Neural progenitor cell (in vitro differentiated cells): Measurements from ENCODE around the gene ATG16L1. TPM values are rescaled to one million over a fixed set of nuclear protein-coding genes. Genes with fewer than 3 reads are reported as not detected.

Source experiments
- DNase-seq: peaks from one replicate; pipeline ENCODE4 v3.0.0-alpha.2; 2016; ENCODE audit warnings: low spot score
- H2AFZ ChIP-seq: fragments of 200-600 bp; sonication (generic); replicated peaks from 2 replicates; pipeline ENCODE4 v1.6.1; 2016; ENCODE audit warnings: antibody characterized with exemption
- H3F3A ChIP-seq: fragments of 200-600 bp; sonication (generic); 2 replicates; pipeline ENCODE4 v1.6.1; 2016; ENCODE audit warnings: antibody characterized with exemption, low read depth
- H3K27ac ChIP-seq: fragments of 200-600 bp; sonication (generic); 2 replicates; pipeline ENCODE4 v1.5.1; 2016; ENCODE audit warnings: mild to moderate bottlenecking
- H3K27me3 ChIP-seq: fragments of 200-600 bp; sonication (generic); 2 replicates; pipeline ENCODE4 v1.6.1; 2016; ENCODE audit warnings: mild to moderate bottlenecking, moderate library complexity
- H3K36me3 ChIP-seq: fragments of 200-600 bp; sonication (generic); 2 replicates; pipeline ENCODE4 v1.5.1; 2016
- H3K4me1 ChIP-seq: fragments of 200-600 bp; sonication (generic); 2 replicates; pipeline ENCODE4 v1.6.1; 2016; ENCODE audit warnings: mixed run types
- H3K4me2 ChIP-seq: fragments of 200-600 bp; sonication (generic); 2 replicates; pipeline ENCODE4 v1.6.1; 2016
- H3K4me3 ChIP-seq: fragments of 200-600 bp; sonication (generic); 2 replicates; pipeline ENCODE4 v1.5.1; 2016
- H3K79me2 ChIP-seq: fragments of 200-600 bp; sonication (generic); 2 replicates; pipeline ENCODE4 v1.6.1; 2016; ENCODE audit warnings: low read depth
- H3K9ac ChIP-seq: fragments of 200-600 bp; sonication (generic); 2 replicates; pipeline ENCODE4 v1.6.1; 2016
- H3K9me3 ChIP-seq: fragments of 200-600 bp; sonication (generic); 2 replicates; pipeline ENCODE4 v1.5.1; 2016; ENCODE audit warnings: low read depth
- H4K20me1 ChIP-seq: fragments of 200-600 bp; sonication (generic); 2 replicates; pipeline ENCODE4 v1.6.1; 2016; ENCODE audit warnings: low read depth
- H3K27ac Mint-ChIP-seq: 3 replicates; pipeline ENCODE4 v1.8.0; 2021; ENCODE audit warnings: mixed read lengths
- H3K27me3 Mint-ChIP-seq: 2 replicates; pipeline ENCODE4 v1.8.0; 2022; ENCODE audit warnings: low read depth, mild to moderate bottlenecking, inconsistent platforms, moderate library complexity, mixed read lengths; ENCODE audit not compliant: insufficient read depth
- H3K36me3 Mint-ChIP-seq: 3 replicates; pipeline ENCODE4 v1.8.0; 2021; ENCODE audit warnings: mixed read lengths
- H3K4me1 Mint-ChIP-seq: 3 replicates; pipeline ENCODE4 v1.8.0; 2021; ENCODE audit warnings: mixed read lengths
- H3K4me3 Mint-ChIP-seq: 3 replicates; pipeline ENCODE4 v1.8.0; 2021; ENCODE audit warnings: mild to moderate bottlenecking, moderate library complexity, mixed read lengths
- H3K9me3 Mint-ChIP-seq: 3 replicates; pipeline ENCODE4 v1.8.0; 2020; ENCODE audit warnings: mixed read lengths
- CTCF ChIP-seq: fragments of 200-600 bp; sonication (generic); IDR thresholded peaks from 2 replicates; pipeline ENCODE4 v1.5.1; 2017; ENCODE audit warnings: antibody characterized with exemption, mild to moderate bottlenecking
- EZH2 ChIP-seq: fragments of 200-600 bp; sonication (generic); IDR thresholded peaks from 2 replicates; pipeline ENCODE4 v1.6.1; 2017; ENCODE audit warnings: antibody characterized with exemption, mild to moderate bottlenecking, moderate library complexity
- EZH2phosphoT487 ChIP-seq: fragments of 200-600 bp; sonication (generic); IDR thresholded peaks from 2 replicates; pipeline ENCODE4 v1.6.1; 2017; ENCODE audit warnings: antibody characterized with exemption
- total RNA-seq: library from RNA; depleted of rRNA; stranded (reverse); fragments of >200 nt; gene quantifications from 2 replicates; pipeline ENCODE4 v1.2.3, GENCODE V29; 2015; ENCODE audit warnings: low replicate concordance

Gene ATG16L1
- total RNA-seq, 1 donor from 2014 or later: 25.3 TPM

GRCh38 chr2:233285921-233286320 lies 34.4 kb downstream of the ATG16L1 start:
- Mint-ChIP-seq H3K36me3 (peaks cover 42% of the 10 kb centered on the region), H3K4me1 (peaks cover 12% of the 10 kb centered on the region), H3K27me3 (no peaks in the 10 kb centered on the region), H3K27ac (peak overlapping the region; percentile 84), H3K4me3 (no peak overlapping the region), H3K9me3 (no peaks in the 10 kb centered on the region)
- no peak for DNase-seq
- Histone ChIP-seq H4K20me1 (peaks cover 22% of the 10 kb centered on the region), H3K4me3 (no peak overlapping the region), H3K9ac (no peak overlapping the region), H2AFZ (no peak overlapping the region), H3K4me2 (no peak overlapping the region), H3K4me1 (peaks cover 8% of the 10 kb centered on the region), H3K27ac (no peak overlapping the region), H3K9me3 (no peaks in the 10 kb centered on the region), H3K27me3 (no peaks in the 10 kb centered on the region), H3F3A (no peaks in the 10 kb centered on the region), H3K79me2 (no peaks in the 10 kb centered on the region), H3K36me3 (peaks cover 6% of the 10 kb centered on the region)
- no peak for TF ChIP-seq EZH2phosphoT487
- no peak for TF ChIP-seq EZH2

GRCh38 chr2:233287871-233288270 lies 36.4 kb downstream of the ATG16L1 start:
- no peak overlapping the region for H3K27ac Mint-ChIP-seq
- peaks cover 22% of the 10 kb centered on the region for H4K20me1 ChIP-seq
- H3K9ac ChIP-seq: no peak overlapping the region
- peaks cover 3% of the 10 kb centered on the region for H3K36me3 ChIP-seq
- H3K27me3 Mint-ChIP-seq: no peaks in the 10 kb centered on the region
- no peak overlapping the region for H3K4me2 ChIP-seq
- no peak for DNase-seq
- no peak overlapping the region for H3K4me3 Mint-ChIP-seq
- no peaks in the 10 kb centered on the region for H3F3A ChIP-seq
- TF ChIP-seq CTCF (no peak), EZH2 (no peak), EZH2phosphoT487 (no peak)
- no peaks in the 10 kb centered on the region for H3K9me3 ChIP-seq
- H3K27ac ChIP-seq: no peak overlapping the region
- H3K79me2 ChIP-seq: no peaks in the 10 kb centered on the region
- peaks cover 36% of the 10 kb centered on the region for H3K36me3 Mint-ChIP-seq
- no peak overlapping the region for H2AFZ ChIP-seq
- peaks cover 12% of the 10 kb centered on the region for H3K4me1 Mint-ChIP-seq
- H3K4me1 ChIP-seq: peaks cover 8% of the 10 kb centered on the region
- no peaks in the 10 kb centered on the region for H3K9me3 Mint-ChIP-seq
- no peak overlapping the region for H3K4me3 ChIP-seq
- H3K27me3 ChIP-seq: no peaks in the 10 kb centered on the region

GRCh38 chr2:233288663-233289062 lies 37.2 kb downstream of the ATG16L1 start:
- Histone ChIP-seq H3K36me3 (no peaks in the 10 kb centered on the region), H3K4me3 (no peak overlapping the region), H4K20me1 (peaks cover 22% of the 10 kb centered on the region), H3K27me3 (no peaks in the 10 kb centered on the region), H3K27ac (no peak overlapping the region), H3K4me1 (peaks cover 8% of the 10 kb centered on the region), H3K9me3 (no peaks in the 10 kb centered on the region), H3K9ac (no peak overlapping the region), H3K79me2 (no peaks in the 10 kb centered on the region), H3K4me2 (no peak overlapping the region), H2AFZ (no peak overlapping the region), H3F3A (no peaks in the 10 kb centered on the region)
- Mint-ChIP-seq H3K27ac (peak overlapping the region; percentile 86), H3K4me3 (peak overlapping the region; percentile 30), H3K27me3 (no peaks in the 10 kb centered on the region), H3K36me3 (peaks cover 38% of the 10 kb centered on the region), H3K4me1 (peaks cover 12% of the 10 kb centered on the region), H3K9me3 (no peaks in the 10 kb centered on the region)
- TF ChIP-seq EZH2phosphoT487 (no peak), EZH2 (no peak), CTCF (no peak)
- peak; percentile 14 for DNase-seq

GRCh38 chr2:233289648-233290047 lies 38.2 kb downstream of the ATG16L1 start:
- Histone ChIP-seq H3K9ac (no peak overlapping the region), H3K4me3 (no peak overlapping the region), H4K20me1 (peaks cover 22% of the 10 kb centered on the region), H3K4me1 (peaks cover 8% of the 10 kb centered on the region), H3K27ac (no peak overlapping the region), H3K4me2 (no peak overlapping the region), H3K36me3 (no peaks in the 10 kb centered on the region), H3F3A (no peaks in the 10 kb centered on the region), H3K79me2 (no peaks in the 10 kb centered on the region), H3K9me3 (no peaks in the 10 kb centered on the region), H2AFZ (no peak overlapping the region), H3K27me3 (no peaks in the 10 kb centered on the region)
- H3K4me1 Mint-ChIP-seq: peaks cover 12% of the 10 kb centered on the region
- TF ChIP-seq CTCF (no peak), EZH2phosphoT487 (no peak), EZH2 (no peak)
- no peak overlapping the region for H3K4me3 Mint-ChIP-seq
- no peak overlapping the region for H3K27ac Mint-ChIP-seq
- no peaks in the 10 kb centered on the region for H3K9me3 Mint-ChIP-seq
- no peak for DNase-seq
- H3K27me3 Mint-ChIP-seq: no peaks in the 10 kb centered on the region
- peaks cover 44% of the 10 kb centered on the region for H3K36me3 Mint-ChIP-seq
